ENCODE results near the gene RPP14.

Gene RPP14

GRCh38 chr3:58261954-58262666, 43.9 kb upstream of the RPP14 start:
- H3K27ac ChIP-seq (ENCODE audit: extremely low read depth, low read depth, low read length), result no peak overlapping the region
- POLR2A ChIA-PET, result no interaction called here
- H3K4me3 ChIP-seq (ENCODE audit: low read depth, low read length), result no peak overlapping the region
- CTCF ChIA-PET, result interaction anchor here (0.6 kb wide), 1 partner anchor 222 kb away, joined by 3 read pairs; no protein-coding TSS in a partner anchor
- H3K36me3 ChIP-seq (ENCODE audit: control insufficient read depth in 2 of 2, insufficient read depth in 1 of 2, low read length in 2 of 2), result peaks cover 0 to 9% of the 10 kb centered on the region in 2 experiments; a peak in 1 of 3 replicates
- H3K4me1 ChIP-seq (ENCODE audit: control insufficient read depth, insufficient read depth, low read length), result no peaks in the 10 kb centered on the region
- H3K9me3 ChIP-seq (ENCODE audit: control insufficient read depth, insufficient read depth, low read depth, low read length), result no peaks in the 10 kb centered on the region
- no peak for TF ChIP-seq ZNF777 (tag by site-specific recombination; IDR thresholded peaks at IDR 0.05; ENCODE audit: borderline replicate concordance)
- no peak for TF ChIP-seq ZBTB48 (tag by site-specific recombination; IDR thresholded peaks at IDR 0.05)
- TF ChIP-seq PRDM10 (tag by site-specific recombination; IDR thresholded peaks at IDR 0.05), result no peak
- TF ChIP-seq ZNF473 (tag by site-specific recombination; IDR thresholded peaks at IDR 0.05), result no peak
- no peak for TF ChIP-seq HIC1 (tag by site-specific recombination; IDR thresholded peaks at IDR 0.05)
- TF ChIP-seq ZNF747 (tag by site-specific recombination; IDR thresholded peaks at IDR 0.05), result no peak
- no peak for TF ChIP-seq ZNF596 (tag by site-specific recombination; IDR thresholded peaks at IDR 0.05)
- TF ChIP-seq ZNF843 (tag by site-specific recombination; IDR thresholded peaks at IDR 0.05), result no peak
- no peak for TF ChIP-seq ZNF639 (tag by site-specific recombination; IDR thresholded peaks at IDR 0.05)

GRCh38 chr3:58266577-58266976, 39.5 kb upstream of the RPP14 start:
- CTCF ChIA-PET, result no interaction called here
- POLR2A ChIA-PET, result no interaction called here
- Histone ChIP-seq H3K27ac (ENCODE audit: extremely low read depth, low read depth, low read length) (no peak overlapping the region), H3K4me3 (ENCODE audit: low read depth, low read length) (no peak overlapping the region), H3K4me1 (ENCODE audit: control insufficient read depth, insufficient read depth, low read length) (no peaks in the 10 kb centered on the region), H3K36me3 (ENCODE audit: control insufficient read depth in 2 of 2, insufficient read depth in 1 of 2, low read length in 2 of 2) (peaks cover 0 to 6% of the 10 kb centered on the region in 2 experiments; a peak in 2 of 3 replicates), H3K9me3 (ENCODE audit: control insufficient read depth, insufficient read depth, low read depth, low read length) (no peaks in the 10 kb centered on the region)
- no peak for TF ChIP-seq ZNF776 (tag by site-specific recombination; IDR thresholded peaks at IDR 0.05; ENCODE audit: borderline replicate concordance)
- no peak for TF ChIP-seq IKZF3 (tag by site-specific recombination; IDR thresholded peaks at IDR 0.05)
- no peak for TF ChIP-seq WT1 (tag by site-specific recombination; IDR thresholded peaks at IDR 0.05)
- no peak for TF ChIP-seq ZNF112 (tag by site-specific recombination; IDR thresholded peaks at IDR 0.05)
- TF ChIP-seq ATF2 (tag by site-specific recombination; IDR thresholded peaks at IDR 0.05; ENCODE audit: low read depth), result no peak
- TF ChIP-seq ZNF184 (tag by site-specific recombination; IDR thresholded peaks at IDR 0.05), result no peak
- no peak for TF ChIP-seq ZNF660 (tag by site-specific recombination; IDR thresholded peaks at IDR 0.05)
- TF ChIP-seq ZNF654 (tag by site-specific recombination; IDR thresholded peaks at IDR 0.05; ENCODE audit: low read depth), result no peak
- TF ChIP-seq ZNF530 (tag by site-specific recombination; IDR thresholded peaks at IDR 0.05; ENCODE audit: low read depth), result no peak
- TF ChIP-seq ZNF518A (tag by site-specific recombination; conservative IDR thresholded peaks at IDR 0.05; ENCODE audit: low read depth), result no peak
- TF ChIP-seq ZFP3 (tag by site-specific recombination; IDR thresholded peaks at IDR 0.05; ENCODE audit: low read depth), result no peak

Measured in HEK293 (cell line).